ENCODE measurements around the gene MICALL1.

DNA sequence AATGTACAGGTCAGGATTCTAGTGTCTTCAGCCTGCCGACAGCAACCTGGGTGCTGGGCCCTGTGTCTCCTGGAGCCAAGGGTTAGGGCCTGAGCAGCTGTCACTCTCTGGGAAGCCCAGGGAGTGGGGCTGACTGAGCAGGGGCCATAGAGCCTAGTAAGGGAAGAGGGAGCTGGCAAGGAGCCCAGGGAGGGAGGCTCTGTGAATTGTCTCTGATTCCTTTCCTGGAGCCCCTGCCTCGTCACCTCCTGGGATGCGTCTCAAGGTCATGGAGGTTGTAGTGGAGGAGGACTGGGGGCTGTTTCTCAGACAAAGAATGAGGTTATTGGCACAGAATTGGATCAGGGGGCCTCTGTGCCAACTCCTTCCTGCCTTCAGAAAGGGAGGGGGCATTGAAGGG is 66.4 kb downstream of the MICALL1 start:
- TF ChIP-seq, protein P1, sequence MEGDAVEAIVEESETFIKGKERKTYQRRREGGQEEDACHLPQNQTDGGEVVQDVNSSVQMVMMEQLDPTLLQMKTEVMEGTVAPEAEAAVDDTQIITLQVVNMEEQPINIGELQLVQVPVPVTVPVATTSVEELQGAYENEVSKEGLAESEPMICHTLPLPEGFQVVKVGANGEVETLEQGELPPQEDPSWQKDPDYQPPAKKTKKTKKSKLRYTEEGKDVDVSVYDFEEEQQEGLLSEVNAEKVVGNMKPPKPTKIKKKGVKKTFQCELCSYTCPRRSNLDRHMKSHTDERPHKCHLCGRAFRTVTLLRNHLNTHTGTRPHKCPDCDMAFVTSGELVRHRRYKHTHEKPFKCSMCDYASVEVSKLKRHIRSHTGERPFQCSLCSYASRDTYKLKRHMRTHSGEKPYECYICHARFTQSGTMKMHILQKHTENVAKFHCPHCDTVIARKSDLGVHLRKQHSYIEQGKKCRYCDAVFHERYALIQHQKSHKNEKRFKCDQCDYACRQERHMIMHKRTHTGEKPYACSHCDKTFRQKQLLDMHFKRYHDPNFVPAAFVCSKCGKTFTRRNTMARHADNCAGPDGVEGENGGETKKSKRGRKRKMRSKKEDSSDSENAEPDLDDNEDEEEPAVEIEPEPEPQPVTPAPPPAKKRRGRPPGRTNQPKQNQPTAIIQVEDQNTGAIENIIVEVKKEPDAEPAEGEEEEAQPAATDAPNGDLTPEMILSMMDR (IDR thresholded peaks at IDR 0.05), result no peak
- no peak for TF ChIP-seq POLR2A (IDR thresholded peaks at IDR 0.05)

All from esophagus squamous epithelium (tissue), 4 donors.